Common myeloid progenitor, CD34-positive (primary cell): Measurements from ENCODE around the gene OR1N1.

ENCODE experiments used
- CTCF ChIA-PET: fragments of 350-600 bp; sonication (Branson Sonifier 250); formaldehyde crosslinking; loops from one replicate; lab custom pipeline; 2021; ENCODE audit warnings: antibody characterized with exemption; lab: Charles Lee
- POLR2A ChIA-PET: fragments of 350-600 bp; sonication (Branson Sonifier 250); formaldehyde crosslinking; loops from one replicate; lab custom pipeline; 2021; ENCODE audit warnings: antibody characterized with exemption; lab: Charles Lee
- DNase-seq, 3 donors: peaks; one replicate each; pipeline versions ENCODE4 v3.0.0 to v3.0.0-alpha.2; 2013
- H3K27ac ChIP-seq, 2 experiments: 1 replicate in 1 of 2; 2 replicates in 1 of 2; pipeline ENCODE4 v1.7.0; 2013; ENCODE audit warnings: inconsistent platforms in 2 of 2, low read length in 2 of 2, mild to moderate bottlenecking in 2 of 2, low read depth in 1 of 2, moderate library complexity in 1 of 2; ENCODE audit not compliant: severe bottlenecking in 2 of 2, insufficient read depth in 1 of 2, poor library complexity in 1 of 2
- H3K27me3 ChIP-seq, 5 experiments: replicated peaks in 2 of 5; 1 replicate in 3 of 5; 2 replicates in 2 of 5; pipeline versions ENCODE4 v1.6.1 to v1.7.0; 2013; ENCODE audit warnings: low read length in 4 of 5, mild to moderate bottlenecking in 2 of 5, moderate library complexity in 2 of 5, inconsistent platforms in 1 of 5; ENCODE audit not compliant: insufficient read depth in 5 of 5, control insufficient read depth in 4 of 5
- H3K36me3 ChIP-seq, 4 experiments: 1 replicate in 2 of 4; 2 replicates in 2 of 4; pipeline versions ENCODE4 v1.6.1 to v1.7.0; 2013; ENCODE audit warnings: low read length in 3 of 4, control low read depth in 1 of 4, mild to moderate bottlenecking in 1 of 4; ENCODE audit not compliant: control insufficient read depth in 4 of 4, insufficient read depth in 4 of 4
- H3K4me1 ChIP-seq, 4 experiments: 1 replicate in 3 of 4; 2 replicates in 1 of 4; pipeline versions ENCODE4 v1.6.1 to v1.7.1; 2013; ENCODE audit warnings: low read length in 3 of 4, mild to moderate bottlenecking in 3 of 4, control low read depth in 1 of 4, inconsistent platforms in 1 of 4, moderate library complexity in 1 of 4; ENCODE audit not compliant: control insufficient read depth in 4 of 4, insufficient read depth in 4 of 4; ENCODE audit errors: control extremely low read depth in 1 of 4
- H3K4me3 ChIP-seq, 7 experiments: 1 replicate in 4 of 7; 2 replicates in 3 of 7; pipeline versions ENCODE4 v1.5.1 to v1.7.0; 2013; ENCODE audit warnings: mild to moderate bottlenecking in 7 of 7, low read length in 6 of 7, moderate library complexity in 6 of 7, inconsistent platforms in 2 of 7, low read depth in 2 of 7, control low read depth in 1 of 7; ENCODE audit not compliant: insufficient read depth in 4 of 7, control insufficient read depth in 1 of 7; ENCODE audit errors: extremely low read depth in 1 of 7
- H3K9me3 ChIP-seq, 5 experiments: 1 replicate in 4 of 5; 2 replicates in 1 of 5; pipeline versions ENCODE4 v1.6.1 to v1.7.1; 2013; ENCODE audit warnings: low read length in 4 of 5, mild to moderate bottlenecking in 2 of 5, inconsistent platforms in 1 of 5, low read depth in 1 of 5, moderate library complexity in 1 of 5; ENCODE audit not compliant: control insufficient read depth in 4 of 5, insufficient read depth in 2 of 5; ENCODE audit errors: control extremely low read depth in 1 of 5
- WGBS: methylation state at CpG from one replicate; pipeline ENCODE4 v1.1.5; 2013; ENCODE audit not compliant: insufficient coverage; 5-methylcytosine and 5-hydroxymethylcytosine counted together

The OR1N1 gene

DNA sequence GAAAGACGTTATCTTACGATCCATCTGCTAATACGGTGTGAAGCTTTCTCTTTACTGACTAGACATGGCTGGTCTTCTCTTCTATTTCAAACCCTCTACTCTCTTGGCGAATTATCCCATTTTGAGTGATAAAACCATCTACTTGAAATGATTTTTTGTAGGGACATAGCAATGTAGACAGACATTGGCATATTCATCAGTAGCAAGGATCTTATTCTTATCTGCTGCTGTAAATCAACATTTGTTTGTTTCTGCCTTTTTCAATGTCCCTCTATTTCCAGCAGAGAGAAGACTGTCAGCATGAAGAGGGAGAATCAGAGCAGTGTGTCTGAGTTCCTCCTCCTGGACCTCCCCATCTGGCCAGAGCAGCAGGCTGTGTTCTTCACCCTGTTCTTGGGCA is 8.3 kb downstream of the OR1N1 start, which contains the start of gene OR1J4:
Gene OR1J4 (plus strand): TSS at position 301 of the 400 bp plus-strand sequence. CDS start 0 bp downstream, at position 301.
- ChIA-PET CTCF (no interaction called here), POLR2A (no interaction called here)
- H3K36me3 ChIP-seq = no peaks in the 10 kb centered on the region
- peaks cover 0 to 2% (median 0%) of the 10 kb centered on the region in 5 experiments for H3K9me3 ChIP-seq
- H3K4me1 ChIP-seq = no peaks in the 10 kb centered on the region
- H3K27me3 ChIP-seq = peaks cover 0 to 8% (median 2%) of the 10 kb centered on the region in 5 experiments
- no peak within 1 kb of the TSS for H3K27ac ChIP-seq
- 100% methylated on average over 3 of the region's 4 CpGs for WGBS
- DNase-seq = no peak
- H3K4me3 ChIP-seq = no peak within 1 kb of the TSS

DNA sequence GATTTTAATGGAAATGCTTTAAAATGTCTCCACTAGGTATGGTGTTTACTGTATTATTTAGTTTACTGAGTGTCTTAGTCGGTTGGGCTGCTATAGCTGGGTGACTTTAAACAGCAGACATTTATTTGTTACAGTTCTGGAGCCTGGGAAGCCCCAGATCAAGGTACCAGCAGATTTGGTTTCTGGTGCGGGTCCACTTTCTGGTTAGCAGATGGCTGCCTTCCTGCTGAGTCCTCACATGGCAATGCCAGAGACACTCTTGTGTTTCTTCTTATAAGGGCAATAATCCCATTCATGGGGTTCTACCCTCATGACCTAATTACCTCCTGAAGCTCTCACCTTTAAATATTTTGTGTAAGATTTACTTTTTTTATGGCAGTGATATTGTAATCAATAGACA is 8.9 kb downstream of the OR1N1 start:
- ChIA-PET POLR2A (no interaction called here), CTCF (no interaction called here)
- WGBS = 83% methylated on average over 1 of the region's 2 CpGs
- Histone ChIP-seq H3K27ac (no peak overlapping the region), H3K9me3 (peaks cover 0 to 2% (median 0%) of the 10 kb centered on the region in 5 experiments), H3K36me3 (no peaks in the 10 kb centered on the region), H3K27me3 (peaks cover 0 to 8% (median 2%) of the 10 kb centered on the region in 5 experiments), H3K4me1 (no peaks in the 10 kb centered on the region), H3K4me3 (no peak overlapping the region)
- DNase-seq = no peak

DNA sequence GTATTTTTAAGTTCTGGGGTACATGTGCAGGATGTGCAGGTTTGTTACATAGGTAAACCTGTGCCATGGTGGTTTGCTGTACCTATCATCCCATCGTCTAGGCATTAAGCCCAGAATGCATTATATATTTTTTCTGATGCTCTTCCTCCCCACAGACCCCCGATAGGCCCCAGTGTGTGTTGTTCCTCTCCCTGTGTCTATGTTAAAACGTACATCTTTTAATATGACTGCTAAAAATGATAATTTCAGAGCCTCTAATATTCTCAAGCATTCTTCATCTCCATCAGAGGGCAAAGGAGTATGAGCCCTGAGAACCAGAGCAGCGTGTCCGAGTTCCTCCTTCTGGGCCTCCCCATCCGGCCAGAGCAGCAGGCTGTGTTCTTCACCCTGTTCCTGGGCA is 16.6 kb downstream of the OR1N1 start, which contains the start of gene OR1J2:
Gene OR1J2 (plus strand): TSS at position 301 of the 400 bp plus-strand sequence. CDS start 0 bp downstream, at position 301.
- WGBS = 95% methylated on average over 3 of the region's 6 CpGs
- Histone ChIP-seq H3K4me3 (no peak within 1 kb of the TSS), H3K27me3 (peaks cover 0 to 22% (median 0%) of the 10 kb centered on the region in 5 experiments), H3K27ac (no peak within 1 kb of the TSS), H3K36me3 (no peaks in the 10 kb centered on the region), H3K9me3 (no peaks in the 10 kb centered on the region), H3K4me1 (no peaks in the 10 kb centered on the region)
- POLR2A ChIA-PET = no interaction called here
- no peak for DNase-seq
- CTCF ChIA-PET = no interaction called here

DNA sequence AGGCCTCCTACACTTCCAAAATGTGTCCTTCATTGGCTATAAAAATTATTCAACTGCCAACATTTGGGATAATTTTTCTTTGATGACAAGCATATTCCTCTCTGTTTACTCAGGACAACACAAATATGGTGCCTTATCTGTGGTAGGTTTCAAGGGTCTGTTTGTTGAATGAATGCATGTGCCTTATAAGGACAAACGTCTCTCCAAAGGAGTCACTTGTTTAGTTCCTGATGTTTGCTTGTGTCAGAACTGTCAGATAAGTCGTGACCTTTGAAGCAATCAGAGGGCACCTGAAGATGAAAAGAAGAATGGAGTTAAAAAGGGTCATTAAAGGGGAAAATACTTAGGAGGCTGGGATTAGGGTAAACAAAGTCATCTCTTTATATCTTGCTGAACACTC is 20.1 kb downstream of the OR1N1 start:
- ChIA-PET CTCF (interaction anchor here (1.9 kb wide), 1 partner anchor 9 kb away, joined by 4 read pairs; no protein-coding TSS in a partner anchor), POLR2A (no interaction called here)
- Histone ChIP-seq H3K4me3 (no peak overlapping the region), H3K4me1 (no peaks in the 10 kb centered on the region), H3K9me3 (no peaks in the 10 kb centered on the region), H3K27me3 (peaks cover 0 to 17% (median 0%) of the 10 kb centered on the region in 5 experiments), H3K27ac (no peak overlapping the region), H3K36me3 (no peaks in the 10 kb centered on the region)
- no peak for DNase-seq
- 83% methylated on average over 1 of the region's 2 CpGs for WGBS

DNA sequence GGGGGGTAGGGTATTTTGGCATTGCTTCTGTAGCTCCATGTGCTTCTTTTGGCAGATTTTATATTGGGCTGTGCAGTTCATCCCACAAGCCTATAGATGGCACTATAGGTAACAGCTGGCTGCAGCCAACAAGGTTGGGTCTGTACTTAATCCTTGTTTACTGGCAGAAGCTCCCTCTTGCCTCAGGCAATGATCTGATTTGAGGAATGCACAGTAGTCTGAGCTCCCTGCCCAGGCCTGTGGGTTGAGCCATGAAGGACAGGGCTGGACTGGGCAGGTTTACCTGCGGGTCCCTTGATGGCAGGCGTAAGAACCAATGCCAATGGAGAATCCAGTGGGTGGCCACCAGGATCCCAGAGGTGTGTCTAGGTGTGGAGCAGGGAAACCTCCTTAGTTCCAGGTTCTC is 28.2 kb downstream of the OR1N1 start:
- Histone ChIP-seq H3K27me3 (peaks cover 0 to 7% (median 0%) of the 10 kb centered on the region in 5 experiments), H3K36me3 (no peaks in the 10 kb centered on the region), H3K4me3 (no peak overlapping the region), H3K9me3 (peaks cover 0 to 5% (median 2%) of the 10 kb centered on the region in 5 experiments), H3K27ac (no peak overlapping the region), H3K4me1 (no peaks in the 10 kb centered on the region)
- DNase-seq = peak; percentile 20 to 52 (median 51)
- 83% methylated on average over 2 of the region's 2 CpGs for WGBS
- ChIA-PET CTCF (interaction anchor here (1.2 to 1.8 kb wide), 6 partner anchors 9 to 312 kb away, joined by 3 to 8 read pairs (median 4); no protein-coding TSS in a partner anchor), POLR2A (no interaction called here)

DNA sequence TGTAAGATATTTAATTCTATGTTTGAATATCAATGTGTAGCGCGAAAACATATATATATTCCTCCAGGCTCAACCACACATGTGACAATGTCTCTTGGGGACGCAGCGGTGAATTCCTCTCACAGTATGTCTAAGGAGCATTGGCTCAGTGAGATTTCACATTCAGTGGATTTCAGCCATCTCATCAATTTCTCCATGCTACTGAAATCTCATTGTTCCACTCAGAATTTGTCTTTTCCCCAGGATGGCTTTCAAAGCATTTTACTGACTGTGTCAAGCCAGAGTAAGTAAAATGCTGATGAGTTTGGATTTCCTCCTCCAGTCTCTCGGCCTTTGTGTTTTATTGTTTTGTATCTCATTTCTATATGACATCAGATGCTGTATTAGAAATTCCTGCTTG is 48.0 kb downstream of the OR1N1 start:
- ChIA-PET CTCF (no interaction called here), POLR2A (no interaction called here)
- no peaks in the 10 kb centered on the region for H3K9me3 ChIP-seq
- no peaks in the 10 kb centered on the region for H3K36me3 ChIP-seq
- H3K4me1 ChIP-seq = no peaks in the 10 kb centered on the region
- H3K4me3 ChIP-seq = no peak overlapping the region
- WGBS = 100% methylated on average over 1 of the region's 5 CpGs
- H3K27ac ChIP-seq = no peak overlapping the region
- no peak for DNase-seq
- peaks cover 0 to 7% (median 0%) of the 10 kb centered on the region in 5 experiments for H3K27me3 ChIP-seq

DNA sequence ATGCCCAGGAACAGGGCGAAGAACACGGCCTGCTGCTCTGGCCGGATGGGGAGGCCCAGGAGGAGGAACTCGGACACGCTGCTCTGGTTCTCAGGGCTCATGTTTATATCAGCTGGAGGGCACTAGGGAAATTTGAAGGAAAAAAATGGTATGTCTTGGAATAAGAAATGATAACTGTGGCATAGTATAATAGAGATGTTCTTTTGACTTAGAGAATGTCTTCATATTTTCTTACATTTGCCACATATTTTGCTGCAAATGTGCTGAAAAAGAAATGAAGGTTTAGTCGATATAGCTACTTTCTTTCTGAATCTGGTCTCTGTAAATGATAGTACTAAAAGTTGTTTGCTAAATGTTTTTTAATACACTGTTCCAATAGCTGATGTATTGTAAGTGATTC is 49.3 kb downstream of the OR1N1 start, which contains the start of gene OR1J1:
Gene OR1J1 (minus strand): TSS at position 101 of the 400 bp plus-strand sequence. CDS start 0 bp downstream, at position 101.
- CTCF ChIA-PET = interaction anchor here (1.3 kb wide), 1 partner anchor 12 kb away, joined by 3 read pairs; no protein-coding TSS in a partner anchor
- DNase-seq = no peak
- Histone ChIP-seq H3K4me1 (no peaks in the 10 kb centered on the region), H3K27me3 (peaks cover 0 to 9% (median 0%) of the 10 kb centered on the region in 5 experiments), H3K9me3 (no peaks in the 10 kb centered on the region), H3K36me3 (no peaks in the 10 kb centered on the region), H3K27ac (no peak within 1 kb of the TSS), H3K4me3 (no peak within 1 kb of the TSS)
- POLR2A ChIA-PET = no interaction called here
- 100% methylated on average over 5 of the region's 6 CpGs for WGBS
